K562 (cell line): ENCODE data around the gene PPARGC1A. TPM values are rescaled to one million over a fixed set of nuclear protein-coding genes. Genes with fewer than 3 reads are reported as not detected.

Experiments used
- ATAC-seq: fragments of 200-7000 bp; cut with Tn5 transposase; 3 replicates; pipeline ENCODE4 v1.9.1; 2020; ENCODE audit warnings: moderate library complexity
- BruUV-seq: library from RNA; stranded (reverse); fragments of 400-500 nt; replicated peaks from 2 replicates; lab custom pipeline; 2021; lab: Mats Ljungman, UMichigan
- CTCF ChIA-PET: fragments of 300-600 bp; formaldehyde crosslinking; extraction: SDS; loops from one replicate; lab custom pipeline; 2021; ENCODE audit warnings: low intra/inter-chr PET ratio; lab: Yijun Ruan, JAX
- POLR2A ChIA-PET: fragments of 300-600, 350-650 bp; sonication (Branson Sonifier 250); formaldehyde crosslinking; extraction: SDS; loops from one replicate; lab custom pipeline; 2021; ENCODE audit warnings: antibody characterized with exemption, inconsistent platforms; lab: Yijun Ruan, JAX
- DNase-seq, 4 experiments: peaks; one replicate each; pipeline versions ENCODE4 v3.0.0 to v3.0.0-alpha.2; 2011 to 2018; ENCODE audit warnings: low spot score in 3 of 4, mixed read lengths in 3 of 4; ENCODE audit errors: extremely low read depth in 1 of 4
- FAIRE-seq: peaks from 2 replicates; lab custom pipeline; 2011; peaks lifted over from hg19 to GRCh38; lab: Jason Lieb, UNC
- H2AFZ ChIP-seq: 2 replicates; pipeline ENCODE4 v1.6.0; 2011; ENCODE audit warnings: low read depth, low read length, control low read depth, inconsistent platforms
- H3K27ac ChIP-seq: fragments of 200-600 bp; 3 replicates; pipeline ENCODE4 v1.8.0; 2011; ENCODE audit warnings: low read depth, mild to moderate bottlenecking, control low read depth, inconsistent platforms, low read length, moderate library complexity, mixed read lengths; ENCODE audit errors: extremely low read depth
- H3K27me3 ChIP-seq, 2 experiments: fragments of 300-600 bp in 1 of 2; 2 replicates in 1 of 2; 3 replicates in 1 of 2; pipeline versions ENCODE4 v1.6.0 to v1.8.0; 2011; ENCODE audit warnings: inconsistent platforms in 2 of 2, low read length in 2 of 2, mild to moderate bottlenecking in 1 of 2, mixed read lengths in 1 of 2, moderate library complexity in 1 of 2; ENCODE audit not compliant: control insufficient read depth in 2 of 2, insufficient read depth in 2 of 2
- H3K36me3 ChIP-seq: fragments of 300-600 bp; 3 replicates; pipeline ENCODE4 v1.8.0; 2011; ENCODE audit warnings: mild to moderate bottlenecking, low read length, inconsistent platforms; ENCODE audit not compliant: control insufficient read depth, insufficient read depth
- H3K4me1 ChIP-seq, 2 experiments: fragments of 200-600 bp in 1 of 2; replicated peaks in 1 of 2; 2 replicates in 1 of 2; 3 replicates in 1 of 2; pipeline versions ENCODE4 v1.5.1 to v1.8.0; 2011; ENCODE audit warnings: inconsistent platforms in 2 of 2, low read length in 2 of 2, mild to moderate bottlenecking in 1 of 2, mixed read lengths in 1 of 2, moderate library complexity in 1 of 2; ENCODE audit not compliant: control insufficient read depth in 2 of 2, insufficient read depth in 2 of 2
- H3K4me2 ChIP-seq: 2 replicates; pipeline ENCODE4 v1.6.1; 2011; ENCODE audit warnings: low read length, control low read depth, inconsistent platforms, mixed read lengths; ENCODE audit not compliant: insufficient read depth
- H3K4me3 ChIP-seq: fragments of 200-600 bp; sonication (generic), shearing (Covaris generic); 2 replicates; pipeline ENCODE4 v1.5.1; 2016; ENCODE audit warnings: control low read depth, inconsistent platforms
- H3K79me2 ChIP-seq: fragments of 200-600 bp; 3 replicates; pipeline ENCODE4 v1.8.0; 2011; ENCODE audit warnings: low read length, inconsistent platforms; ENCODE audit not compliant: control insufficient read depth, insufficient read depth
- H3K9ac ChIP-seq, 2 experiments: 2 replicates each; pipeline versions ENCODE4 v1.6.0 to v1.6.1; 2011; ENCODE audit warnings: low read depth in 2 of 2, low read length in 2 of 2, control low read depth in 1 of 2, inconsistent platforms in 1 of 2, mild to moderate bottlenecking in 1 of 2, mixed read lengths in 1 of 2; ENCODE audit not compliant: insufficient read depth in 1 of 2
- H3K9me1 ChIP-seq: one replicate; pipeline ENCODE4 v1.6.0; 2011; ENCODE audit warnings: inconsistent platforms, mild to moderate bottlenecking, low read length, moderate library complexity; ENCODE audit not compliant: control insufficient read depth, insufficient read depth
- H3K9me3 ChIP-seq: replicated peaks from 2 replicates; pipeline ENCODE4 v1.5.1; 2011; ENCODE audit warnings: low read depth, low read length, inconsistent platforms; ENCODE audit not compliant: control insufficient read depth, insufficient read depth
- H4K20me1 ChIP-seq: replicated peaks from 2 replicates; pipeline ENCODE4 v1.6.1; 2011; ENCODE audit warnings: low read length, inconsistent platforms, mixed read lengths; ENCODE audit not compliant: control insufficient read depth, insufficient read depth
- BMI1 ChIP-seq: fragments of 150-350 bp; IDR thresholded peaks from 2 replicates; pipeline ENCODE4 v1.6.1; 2014; ENCODE audit warnings: low read length
- CLOCK ChIP-seq: fragments of 250-450 bp; sonication (Bioruptor Pico); IDR thresholded peaks from 2 replicates; pipeline ENCODE4 v1.4.0; 2020; ENCODE audit warnings: mild to moderate bottlenecking, moderate library complexity, borderline replicate concordance
- DIDO1 ChIP-seq: fragments of 450-650 bp; IDR thresholded peaks from 2 replicates; pipeline ENCODE4 v1.6.1; 2016; ENCODE audit warnings: low read depth, missing biosample characterization, missing genetic modification characterization
- ELF1 ChIP-seq: fragments of 200-800 bp; sonication (Bioruptor generic); IDR thresholded peaks from 2 replicates; pipeline ENCODE4 v1.6.1; 2016; ENCODE audit warnings: missing genetic modification characterization, missing compliant biosample characterization
- ID3 ChIP-seq, 2 experiments: fragments of 250-450 bp in 1 of 2; fragments of 450-650 bp in 1 of 2; sonication (Bioruptor Pico) in 1 of 2; IDR thresholded peaks; 2 replicates each; pipeline versions ENCODE4 v1.6.1 to v1.8.0; 2016 to 2021; ENCODE audit warnings: mild to moderate bottlenecking in 2 of 2, moderate library complexity in 2 of 2, missing compliant biosample characterization in 1 of 2, missing genetic modification characterization in 1 of 2
- MYNN ChIP-seq, 2 experiments: sonication (generic); formaldehyde crosslinking in 1 of 2; IDR thresholded peaks; 2 replicates each; pipeline versions ENCODE4 v1.5.0 to v1.6.1; 2016 to 2020; ENCODE audit warnings: antibody characterized with exemption in 1 of 2, missing genetic modification reagents in 1 of 2
- NR1H2 ChIP-seq: sonication (generic); formaldehyde crosslinking; IDR thresholded peaks from 2 replicates; pipeline ENCODE4 v1.4.0; 2020; ENCODE audit warnings: mild to moderate bottlenecking, missing genetic modification reagents
- SUPT5H ChIP-seq: fragments of 450-650 bp; IDR thresholded peaks from 2 replicates; pipeline ENCODE4 v1.6.1; 2016
- YY1 ChIP-seq, 3 experiments: IDR thresholded peaks; 2 replicates each; pipeline ENCODE4 v1.6.1; 2011; ENCODE audit warnings: low read length in 2 of 3, mild to moderate bottlenecking in 2 of 3, moderate library complexity in 2 of 3, borderline replicate concordance in 1 of 3, control low read depth in 1 of 3, low read depth in 1 of 3; ENCODE audit not compliant: insufficient read depth in 3 of 3, insufficient replicate concordance in 2 of 3, control insufficient read depth in 1 of 3, insufficient read length in 1 of 3; ENCODE audit errors: extremely low read depth in 1 of 3
- ZNF699 ChIP-seq: fragments of 250-450 bp; sonication (Bioruptor Pico); IDR thresholded peaks from 2 replicates; pipeline ENCODE4 v1.8.0; 2021; ENCODE audit warnings: mild to moderate bottlenecking, moderate library complexity; ENCODE audit not compliant: insufficient replicate concordance
- in situ Hi-C: fragments of 300-500 bp; cut with MboI; formaldehyde crosslinking; loops from 4 replicates; pipeline ENCODE4 v1.15.0; 2018; ENCODE audit warnings: inconsistent platforms, mixed read lengths
- intact Hi-C: fragments of 100-400 bp; cut with micrococcal nuclease; formaldehyde crosslinking; loops from 2 replicates; pipeline ENCODE4 v1.14.2; 2022
- polyA plus RNA-seq, 8 experiments: library from polyadenylated mRNA; depleted of rRNA in 4 of 8; stranded (reverse) in 5 of 8; unstranded in 3 of 8; fragments of >200 nt; fragmentation: Nextera tagmentation in 2 of 8; fragmentation: Illumina TruSeq in 1 of 8; extraction: Ambion mirVana in 2 of 8; extraction: Trizol in 1 of 8; gene quantifications; 2 replicates each; pipeline versions ENCODE4 v1.2.1 to v1.2.3, GENCODE V29; 2011 to 2014; ENCODE audit warnings: inconsistent platforms in 1 of 8, missing spikeins in 1 of 8
- total RNA-seq, 7 experiments: library from RNA; depleted of rRNA in 6 of 7; stranded (reverse); fragments of >200 nt in 6 of 7; fragmentation: Illumina TruSeq in 2 of 7; extraction: Trizol in 2 of 7; gene quantifications; 2 replicates each; pipeline versions ENCODE4 v1.2.1 to v1.2.3, GENCODE V29; 2011 to 2021; ENCODE audit warnings: low replicate concordance in 1 of 7
- TF ChIP-seq, protein P1 (sequence below): sonication (generic); formaldehyde crosslinking; IDR thresholded peaks from 2 replicates; pipeline ENCODE4 v1.5.0; 2020; ENCODE audit warnings: missing genetic modification reagents
- TF ChIP-seq, protein P2 (sequence below): sonication (generic); formaldehyde crosslinking; IDR thresholded peaks from 2 replicates; pipeline ENCODE4 v1.8.0; 2022; ENCODE audit warnings: mild to moderate bottlenecking, missing genetic modification reagents, borderline replicate concordance

Gene PPARGC1A
- total and polyA plus RNA-seq, 9 of the 15 experiments (the other 6 are each of a cell fraction or from before 2014, with no cell fraction given): 0.02 TPM; not detected in 8

DNA sequence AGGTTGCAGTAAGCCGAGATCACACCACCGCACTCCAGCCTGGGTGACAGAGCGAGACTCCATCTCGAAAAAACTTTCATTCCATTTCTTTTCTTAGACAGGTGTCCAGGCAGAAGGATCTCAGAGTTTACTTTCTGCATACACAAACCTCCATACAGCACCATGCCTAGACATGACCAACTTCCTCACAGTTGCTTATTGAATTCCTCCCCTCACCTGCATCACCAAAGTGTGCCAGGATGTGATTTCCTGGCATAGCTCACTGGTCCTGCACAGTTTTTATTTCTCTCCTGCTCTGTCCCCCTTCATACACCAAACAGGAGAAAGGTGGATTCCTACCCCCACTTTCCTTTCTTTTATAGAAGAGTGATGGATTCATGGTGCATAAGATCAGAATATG is 34.7 kb upstream of the PPARGC1A start (continued):
- TF ChIP-seq CLOCK (CRISPR knock-in tag) (no peak), BMI1 (no peak), ID3 (CRISPR knock-in tag; IDR thresholded peaks at IDR 0.05) (no peak), ID3 (tag; IDR thresholded peaks at IDR 0.05) (no peak), SUPT5H (no peak)
- TF ChIP-seq, all 486 proteins: peak for 0

- intact Hi-C loops: no loop called here
- H3K4me1 ChIP-seq: no peaks in the 10 kb centered on the region
- no peak for FAIRE-seq
- no peak for ATAC-seq
- CTCF ChIA-PET: no interaction called here
- POLR2A ChIA-PET: no interaction called here
- H3K27ac ChIP-seq: no peak overlapping the region
- no peaks in the 10 kb centered on the region for H3K36me3 ChIP-seq
- H3K4me2 ChIP-seq: no peak overlapping the region
- H3K9ac ChIP-seq: no peak overlapping the region
- H4K20me1 ChIP-seq: no peaks in the 10 kb centered on the region
- H3K9me3 ChIP-seq: no peaks in the 10 kb centered on the region
- in situ Hi-C loops: no loop called here
- H3K9me1 ChIP-seq: no peaks in the 10 kb centered on the region
- no peaks in the 10 kb centered on the region for H3K27me3 ChIP-seq
- DNase-seq: no peak
- no TSS peak for BruUV-seq
- no peak overlapping the region for H2AFZ ChIP-seq
- H3K4me3 ChIP-seq: no peak overlapping the region
- no peaks in the 10 kb centered on the region for H3K79me2 ChIP-seq
- TF ChIP-seq ZNF699 (CRISPR knock-in tag): no peak
- no peak for TF ChIP-seq ELF1 (tag)
- no peak for TF ChIP-seq DIDO1 (tag)
- TF ChIP-seq, protein P1, sequence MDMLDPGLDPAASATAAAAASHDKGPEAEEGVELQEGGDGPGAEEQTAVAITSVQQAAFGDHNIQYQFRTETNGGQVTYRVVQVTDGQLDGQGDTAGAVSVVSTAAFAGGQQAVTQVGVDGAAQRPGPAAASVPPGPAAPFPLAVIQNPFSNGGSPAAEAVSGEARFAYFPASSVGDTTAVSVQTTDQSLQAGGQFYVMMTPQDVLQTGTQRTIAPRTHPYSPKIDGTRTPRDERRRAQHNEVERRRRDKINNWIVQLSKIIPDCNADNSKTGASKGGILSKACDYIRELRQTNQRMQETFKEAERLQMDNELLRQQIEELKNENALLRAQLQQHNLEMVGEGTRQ (CRISPR knock-in tag): no peak
- TF ChIP-seq NR1H2 (CRISPR knock-in tag): no peak
- TF ChIP-seq YY1 (IDR thresholded peaks at IDR 0.05; ENCODE audit: borderline replicate concordance in 1 of 3, control insufficient read depth in 1 of 3, extremely low read depth in 1 of 3, insufficient read depth in 3 of 3, insufficient read length in 1 of 3, insufficient replicate concordance in 2 of 3, low read depth in 1 of 3, low read length in 2 of 3): no peak
- no peak for TF ChIP-seq MYNN (IDR thresholded peaks at IDR 0.05)
- TF ChIP-seq MYNN (CRISPR knock-in tag; IDR thresholded peaks at IDR 0.05): no peak
- TF ChIP-seq, protein P2, sequence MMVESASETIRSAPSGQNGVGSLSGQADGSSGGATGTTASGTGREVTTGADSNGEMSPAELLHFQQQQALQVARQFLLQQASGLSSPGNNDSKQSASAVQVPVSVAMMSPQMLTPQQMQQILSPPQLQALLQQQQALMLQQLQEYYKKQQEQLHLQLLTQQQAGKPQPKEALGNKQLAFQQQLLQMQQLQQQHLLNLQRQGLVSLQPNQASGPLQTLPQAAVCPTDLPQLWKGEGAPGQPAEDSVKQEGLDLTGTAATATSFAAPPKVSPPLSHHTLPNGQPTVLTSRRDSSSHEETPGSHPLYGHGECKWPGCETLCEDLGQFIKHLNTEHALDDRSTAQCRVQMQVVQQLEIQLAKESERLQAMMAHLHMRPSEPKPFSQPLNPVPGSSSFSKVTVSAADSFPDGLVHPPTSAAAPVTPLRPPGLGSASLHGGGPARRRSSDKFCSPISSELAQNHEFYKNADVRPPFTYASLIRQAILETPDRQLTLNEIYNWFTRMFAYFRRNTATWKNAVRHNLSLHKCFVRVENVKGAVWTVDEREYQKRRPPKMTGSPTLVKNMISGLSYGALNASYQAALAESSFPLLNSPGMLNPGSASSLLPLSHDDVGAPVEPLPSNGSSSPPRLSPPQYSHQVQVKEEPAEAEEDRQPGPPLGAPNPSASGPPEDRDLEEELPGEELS (CRISPR knock-in tag): no peak
Measured at GRCh38 chr4:23923840-23924239, 34.0 kb upstream of the PPARGC1A start.
